ENCODE measurements around the gene CLK1. TPM values are rescaled to one million over a fixed set of nuclear protein-coding genes. Genes with fewer than 3 reads are reported as not detected.
A peak's percentile ranks its signal among the peaks of the same experiment; 100 is the strongest.

The CLK1 gene
- total and polyA plus RNA-seq, 2 of the 13 experiments (the other 11 are each of a cell fraction or from before 2014, with no cell fraction given) = 66.6 to 101 TPM

- TF ChIP-seq ATF2 (CRISPR knock-in tag; IDR thresholded peaks at IDR 0.05) (peak; percentile 95), NFE2L2 (IDR thresholded peaks at IDR 0.05; ENCODE audit: low read length) (no peak), PPARG (CRISPR knock-in tag; conservative IDR thresholded peaks at IDR 0.05) (peak; percentile 74), MXD3 (CRISPR knock-in tag; IDR thresholded peaks at IDR 0.05) (peak; percentile 93), BHLHE40 (IDR thresholded peaks at IDR 0.05; ENCODE audit: low read length) (peak; percentile 77), ZMAT3 (CRISPR knock-in tag; conservative IDR thresholded peaks at IDR 0.05) (peak; percentile 88), ZNF503 (CRISPR knock-in tag; IDR thresholded peaks at IDR 0.05) (peak; percentile 91; the same call in 1 of the 2 replicates), ZC3H13 (CRISPR knock-in tag; IDR thresholded peaks at IDR 0.05) (peak; percentile 94), ZNF160 (CRISPR knock-in tag; IDR thresholded peaks at IDR 0.05) (peak; percentile 87), ZFAT (CRISPR knock-in tag; conservative IDR thresholded peaks at IDR 0.05) (peak; percentile 94), ZNF558 (CRISPR knock-in tag; IDR thresholded peaks at IDR 0.05; ENCODE audit: borderline replicate concordance) (peak; percentile 98), YEATS2 (CRISPR knock-in tag; IDR thresholded peaks at IDR 0.05; ENCODE audit: borderline replicate concordance) (peak; percentile 96), ZNF644 (CRISPR knock-in tag; IDR thresholded peaks at IDR 0.05; ENCODE audit: low read depth) (peak; percentile 9; the same call in 1 of the 2 replicates), ZNF530 (CRISPR knock-in tag; IDR thresholded peaks at IDR 0.05; ENCODE audit: low read depth) (peak; percentile 94; the same call in 1 of the 2 replicates), ARID2 (CRISPR knock-in tag; IDR thresholded peaks at IDR 0.05; ENCODE audit: borderline replicate concordance) (peak; percentile 99), NFE2L1 (CRISPR knock-in tag; IDR thresholded peaks at IDR 0.05; ENCODE audit: borderline replicate concordance) (peak; percentile 61; the same call in 1 of the 2 replicates), JUNB (CRISPR knock-in tag; IDR thresholded peaks at IDR 0.05; ENCODE audit: borderline replicate concordance) (no peak; the same call in 1 of the 2 replicates), SIX4 (CRISPR knock-in tag; IDR thresholded peaks at IDR 0.05) (peak; percentile 52), HNF1B (CRISPR knock-in tag; IDR thresholded peaks at IDR 0.05) (peak; percentile 97), PRPF4 (IDR thresholded peaks at IDR 0.05; ENCODE audit: low read depth, low read length, poor library complexity, severe bottlenecking) (peak; percentile 64), NFIC (IDR thresholded peaks at IDR 0.05; ENCODE audit: low read length) (no peak), RBFOX2 (IDR thresholded peaks at IDR 0.05; ENCODE audit: low read depth, low read length) (peak; percentile 99), MXD1 (CRISPR knock-in tag; IDR thresholded peaks at IDR 0.05) (peak; percentile 88)
Observed at GRCh38 chr2:200864176-200865034, at the start of gene CLK1 (continued).
